IPS-18a (cell line): ENCODE data around the gene CKB.

Experiments
- H3K27ac ChIP-seq: one replicate; pipeline ENCODE4 v1.5.1; 2013; ENCODE audit warnings: low read length
- H3K27me3 ChIP-seq: one replicate; pipeline ENCODE4 v1.6.1; 2013; ENCODE audit warnings: mild to moderate bottlenecking, low read length; ENCODE audit not compliant: control insufficient read depth, insufficient read depth
- H3K36me3 ChIP-seq: one replicate; pipeline ENCODE4 v1.6.1; 2013; ENCODE audit warnings: low read depth, low read length; ENCODE audit not compliant: control insufficient read depth
- H3K4me1 ChIP-seq: one replicate; pipeline ENCODE4 v1.6.1; 2013; ENCODE audit warnings: low read depth, low read length; ENCODE audit not compliant: control insufficient read depth
- H3K4me3 ChIP-seq: one replicate; pipeline ENCODE4 v1.5.1; 2013; ENCODE audit warnings: low read length
- H3K9ac ChIP-seq: one replicate; pipeline ENCODE4 v1.6.1; 2013; ENCODE audit warnings: mild to moderate bottlenecking, low read length, moderate library complexity
- H3K9me3 ChIP-seq: one replicate; pipeline ENCODE4 v1.6.1; 2013; ENCODE audit warnings: low read depth, low read length; ENCODE audit not compliant: control insufficient read depth

CKB gene

GRCh38 chr14:103547941-103548462 is 25.4 kb upstream of the CKB start:
- Histone ChIP-seq H3K4me3 (no peak overlapping the region), H3K36me3 (no peaks in the 10 kb centered on the region), H3K4me1 (peaks cover 9% of the 10 kb centered on the region), H3K27me3 (no peaks in the 10 kb centered on the region), H3K27ac (no peak overlapping the region), H3K9ac (no peak overlapping the region), H3K9me3 (no peaks in the 10 kb centered on the region)

DNA sequence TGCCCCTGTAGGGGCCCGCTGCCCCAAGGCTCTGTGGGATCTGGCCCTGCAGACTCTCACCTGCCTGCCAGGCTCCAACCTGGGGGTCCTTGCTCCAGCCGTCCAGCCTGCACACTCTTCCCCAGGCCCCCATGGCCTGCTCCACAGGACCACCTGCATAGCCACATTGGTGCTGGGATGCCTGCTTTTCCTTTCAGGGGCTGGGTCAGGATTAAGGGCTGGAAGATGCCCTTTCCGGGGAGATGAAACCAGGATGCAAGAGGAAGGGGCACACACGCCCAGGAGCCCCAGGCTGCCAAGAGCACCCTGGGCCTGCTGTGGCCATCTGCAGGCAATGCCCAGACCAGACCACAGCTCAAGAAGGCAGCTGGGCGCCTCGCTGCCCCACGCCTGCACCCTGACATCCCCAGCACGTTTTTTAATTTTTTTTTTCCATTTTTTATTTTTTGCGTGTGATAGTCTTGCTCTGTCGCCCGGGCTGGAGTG is 24.9 kb upstream of the CKB start:
- no peak overlapping the region for H3K27ac ChIP-seq
- no peak overlapping the region for H3K9ac ChIP-seq
- H3K9me3 ChIP-seq, result no peaks in the 10 kb centered on the region
- H3K27me3 ChIP-seq, result no peaks in the 10 kb centered on the region
- no peaks in the 10 kb centered on the region for H3K36me3 ChIP-seq
- H3K4me1 ChIP-seq, result peaks cover 13% of the 10 kb centered on the region
- no peak overlapping the region for H3K4me3 ChIP-seq

- Histone ChIP-seq H3K4me3 (no peak overlapping the region), H3K36me3 (no peaks in the 10 kb centered on the region), H3K4me1 (peaks cover 19% of the 10 kb centered on the region), H3K9ac (no peak overlapping the region), H3K27ac (no peak overlapping the region), H3K9me3 (no peaks in the 10 kb centered on the region), H3K27me3 (no peaks in the 10 kb centered on the region)
Measured at GRCh38 chr14:103546652-103547454, 24.2 kb upstream of the CKB start.

GRCh38 chr14:103545915-103546651 is 23.5 kb upstream of the CKB start:
- no peaks in the 10 kb centered on the region for H3K9me3 ChIP-seq
- peaks cover 24% of the 10 kb centered on the region for H3K4me1 ChIP-seq
- no peak overlapping the region for H3K27ac ChIP-seq
- H3K4me3 ChIP-seq, result no peak overlapping the region
- no peak overlapping the region for H3K9ac ChIP-seq
- H3K36me3 ChIP-seq, result no peaks in the 10 kb centered on the region
- H3K27me3 ChIP-seq, result no peaks in the 10 kb centered on the region

- H3K4me1 ChIP-seq, result peaks cover 28% of the 10 kb centered on the region
- H3K27ac ChIP-seq, result no peak overlapping the region
- H3K9ac ChIP-seq, result no peak overlapping the region
- no peaks in the 10 kb centered on the region for H3K27me3 ChIP-seq
- no peak overlapping the region for H3K4me3 ChIP-seq
- no peaks in the 10 kb centered on the region for H3K36me3 ChIP-seq
- H3K9me3 ChIP-seq, result no peaks in the 10 kb centered on the region
Measured at GRCh38 chr14:103545219-103545914, 22.7 kb upstream of the CKB start.

- no peaks in the 10 kb centered on the region for H3K36me3 ChIP-seq
- no peak overlapping the region for H3K27ac ChIP-seq
- H3K9ac ChIP-seq, result no peak overlapping the region
- H3K27me3 ChIP-seq, result no peaks in the 10 kb centered on the region
- H3K9me3 ChIP-seq, result no peaks in the 10 kb centered on the region
- no peak overlapping the region for H3K4me3 ChIP-seq
- H3K4me1 ChIP-seq, result peaks cover 29% of the 10 kb centered on the region
Measured at GRCh38 chr14:103544388-103545218, 22.0 kb upstream of the CKB start.

DNA sequence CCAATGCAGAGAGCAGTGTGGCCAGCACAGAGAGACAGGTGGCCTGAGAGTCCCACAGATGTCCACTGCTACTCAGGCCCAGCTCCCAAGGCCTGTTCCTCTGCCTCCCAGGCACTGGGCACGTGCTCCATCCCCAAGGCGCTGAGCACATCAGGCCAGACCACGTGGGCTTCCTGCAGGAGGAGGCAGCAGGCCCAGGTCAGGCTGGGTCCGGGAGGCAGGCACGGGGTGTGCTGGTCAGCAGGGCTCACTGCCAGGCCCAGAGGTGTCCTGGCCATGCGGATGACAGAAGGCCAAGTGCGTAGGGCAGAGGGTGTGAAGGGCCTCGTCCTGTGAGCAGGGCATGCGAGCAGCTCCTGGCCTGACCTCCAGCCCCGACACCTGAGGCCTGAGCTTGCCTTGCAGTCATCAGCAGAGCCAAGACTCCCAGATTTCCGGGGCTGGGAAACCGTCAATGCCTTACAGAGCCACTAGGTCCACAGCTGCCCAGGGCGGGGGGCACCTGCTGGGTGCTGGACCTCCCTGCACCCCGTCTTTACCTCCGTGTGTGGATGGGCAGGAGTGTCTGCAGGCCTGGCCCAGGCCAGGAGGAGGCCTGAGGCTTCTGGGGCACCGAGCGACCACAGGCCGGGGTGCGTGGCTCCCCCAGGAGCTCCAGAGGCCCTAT is 21.2 kb upstream of the CKB start:
- H3K27me3 ChIP-seq, result no peaks in the 10 kb centered on the region
- no peak overlapping the region for H3K4me3 ChIP-seq
- H3K36me3 ChIP-seq, result no peaks in the 10 kb centered on the region
- H3K9ac ChIP-seq, result no peak overlapping the region
- no peaks in the 10 kb centered on the region for H3K9me3 ChIP-seq
- H3K27ac ChIP-seq, result no peak overlapping the region
- peaks cover 29% of the 10 kb centered on the region for H3K4me1 ChIP-seq

GRCh38 chr14:103543140-103543539 is 20.5 kb upstream of the CKB start:
- Histone ChIP-seq H3K9me3 (no peaks in the 10 kb centered on the region), H3K4me1 (peaks cover 29% of the 10 kb centered on the region), H3K27ac (peak overlapping the region; percentile 90), H3K36me3 (no peaks in the 10 kb centered on the region), H3K27me3 (no peaks in the 10 kb centered on the region), H3K9ac (peak overlapping the region; percentile 80), H3K4me3 (peak overlapping the region; percentile 25)

GRCh38 chr14:103542605-103543088 is 20.0 kb upstream of the CKB start:
- H3K4me1 ChIP-seq, result peaks cover 29% of the 10 kb centered on the region
- H3K9ac ChIP-seq, result peak overlapping the region; percentile 80
- H3K4me3 ChIP-seq, result peak overlapping the region; percentile 47
- H3K9me3 ChIP-seq, result no peaks in the 10 kb centered on the region
- no peaks in the 10 kb centered on the region for H3K27me3 ChIP-seq
- peak overlapping the region; percentile 90 for H3K27ac ChIP-seq
- no peaks in the 10 kb centered on the region for H3K36me3 ChIP-seq
